Vagina (tissue), 2 donors: ENCODE data around the gene PRRC2B.

Source experiments
- CTCF ChIP-seq, 3 experiments: fragments of 450-650 bp in 2 of 3; fragments of 200-600 bp in 1 of 3; sonication (generic) in 1 of 3; IDR thresholded peaks; one replicate each; pipeline ENCODE4 v1.5.1; 2017 to 2019; ENCODE audit warnings: antibody characterized with exemption in 3 of 3, mild to moderate bottlenecking in 2 of 3, moderate library complexity in 2 of 3
- POLR2A ChIP-seq, 2 donors: fragments of 450-650 bp; IDR thresholded peaks; one replicate each; pipeline ENCODE4 v1.6.1; 2017; ENCODE audit warnings: antibody characterized with exemption in 2 of 2, mild to moderate bottlenecking in 2 of 2, moderate library complexity in 2 of 2
- POLR2AphosphoS5 ChIP-seq, 2 donors: sonication (generic); formaldehyde crosslinking; IDR thresholded peaks; one replicate each; pipeline ENCODE4 v1.9.0; 2017; ENCODE audit warnings: antibody characterized with exemption in 2 of 2, mild to moderate bottlenecking in 2 of 2, low read depth in 1 of 2; ENCODE audit not compliant: insufficient read depth in 1 of 2

DNA sequence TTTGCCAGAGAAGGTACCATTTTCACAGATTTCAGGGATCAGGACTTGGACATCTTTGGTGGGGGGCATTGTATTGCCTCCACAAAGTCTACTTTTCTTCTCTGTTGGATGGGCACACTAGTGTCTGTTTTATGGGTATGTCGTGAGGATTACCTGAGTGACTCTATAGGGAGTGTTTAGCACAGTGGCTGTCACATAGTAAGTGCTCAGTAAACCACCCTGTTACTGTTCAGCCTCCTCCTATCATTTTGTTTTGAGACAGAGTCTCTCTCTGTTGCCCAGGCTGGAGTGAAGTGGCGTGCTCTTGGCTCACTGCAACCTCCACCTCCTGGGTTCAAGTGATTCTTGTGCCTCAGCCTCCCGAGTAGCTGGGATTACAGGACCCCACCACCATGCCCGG lies 2.4 kb upstream of the PRRC2B start:
- no peak for TF ChIP-seq CTCF (IDR thresholded peaks at IDR 0.05)
- no peak for TF ChIP-seq POLR2AphosphoS5 (IDR thresholded peaks at IDR 0.05; ENCODE audit: insufficient read depth in 1 of 2, low read depth in 1 of 2)
- TF ChIP-seq POLR2A (IDR thresholded peaks at IDR 0.05), result no peak
